Measurements from ENCODE around the gene OGT.

Gene OGT

DNA sequence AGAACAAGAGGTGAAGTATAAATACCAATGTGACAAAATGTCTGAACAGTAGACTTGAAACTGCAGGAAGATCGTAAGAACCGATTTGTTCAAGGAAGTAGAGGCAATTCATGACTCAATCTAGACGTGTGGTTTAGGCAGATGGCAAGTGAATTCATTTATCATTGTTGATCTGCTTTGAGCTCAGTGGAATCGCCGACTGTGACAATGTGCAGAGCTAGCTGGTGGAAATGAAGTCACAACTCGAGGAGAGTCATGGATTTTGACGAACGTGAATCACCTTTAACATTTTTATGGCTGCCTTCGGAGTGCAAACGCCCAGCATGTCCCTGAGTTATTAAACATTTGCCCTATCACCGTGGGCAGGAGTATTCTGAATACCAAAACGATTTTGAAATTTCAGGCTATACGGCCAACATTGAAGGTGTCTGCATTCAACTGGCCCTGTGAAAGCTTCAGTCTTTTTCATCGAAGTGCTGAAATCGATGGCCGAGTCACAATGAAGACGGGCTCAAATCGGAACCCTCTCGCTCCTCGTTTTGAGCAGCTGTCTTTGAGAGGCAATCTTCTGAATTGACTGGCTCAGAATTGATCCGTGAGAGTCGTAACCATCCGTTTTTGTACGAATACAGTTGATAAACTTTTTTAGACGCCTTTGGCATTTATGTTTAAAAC lies 689 bp upstream of the OGT start:
- TF ChIP-seq, protein P1, sequence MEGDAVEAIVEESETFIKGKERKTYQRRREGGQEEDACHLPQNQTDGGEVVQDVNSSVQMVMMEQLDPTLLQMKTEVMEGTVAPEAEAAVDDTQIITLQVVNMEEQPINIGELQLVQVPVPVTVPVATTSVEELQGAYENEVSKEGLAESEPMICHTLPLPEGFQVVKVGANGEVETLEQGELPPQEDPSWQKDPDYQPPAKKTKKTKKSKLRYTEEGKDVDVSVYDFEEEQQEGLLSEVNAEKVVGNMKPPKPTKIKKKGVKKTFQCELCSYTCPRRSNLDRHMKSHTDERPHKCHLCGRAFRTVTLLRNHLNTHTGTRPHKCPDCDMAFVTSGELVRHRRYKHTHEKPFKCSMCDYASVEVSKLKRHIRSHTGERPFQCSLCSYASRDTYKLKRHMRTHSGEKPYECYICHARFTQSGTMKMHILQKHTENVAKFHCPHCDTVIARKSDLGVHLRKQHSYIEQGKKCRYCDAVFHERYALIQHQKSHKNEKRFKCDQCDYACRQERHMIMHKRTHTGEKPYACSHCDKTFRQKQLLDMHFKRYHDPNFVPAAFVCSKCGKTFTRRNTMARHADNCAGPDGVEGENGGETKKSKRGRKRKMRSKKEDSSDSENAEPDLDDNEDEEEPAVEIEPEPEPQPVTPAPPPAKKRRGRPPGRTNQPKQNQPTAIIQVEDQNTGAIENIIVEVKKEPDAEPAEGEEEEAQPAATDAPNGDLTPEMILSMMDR (conservative IDR thresholded peaks at IDR 0.05; ENCODE audit: low read depth), result no peak
- CTCF ChIA-PET, result no interaction called here
- POLR2A ChIA-PET (ENCODE audit: low non-redundant PET), result no interaction called here
- DNase-seq (ENCODE audit: low spot score), result no peak
- peak overlapping the region; percentile 89 for H3K27ac ChIP-seq

DNA sequence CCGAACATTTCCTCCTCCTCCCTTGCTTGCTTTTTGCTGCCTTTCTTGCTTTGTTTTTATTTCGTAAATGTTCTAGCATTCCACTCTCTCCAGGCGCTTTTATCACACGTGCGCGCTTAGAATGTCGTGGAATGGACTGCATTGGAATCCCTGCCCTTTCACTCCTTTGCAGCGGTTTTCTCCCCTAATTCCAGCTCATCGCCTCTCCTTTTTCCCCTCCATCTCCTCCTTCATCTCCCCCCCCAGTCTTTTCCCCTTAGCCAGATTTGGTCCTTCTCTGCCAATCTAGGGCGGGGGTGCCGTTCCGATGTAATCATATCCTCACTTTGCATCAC lies 579 bp downstream of the OGT start:
- peak overlapping the region; percentile 89 for H3K27ac ChIP-seq
- no peak for DNase-seq (ENCODE audit: low spot score)
- TF ChIP-seq, protein P1 (conservative IDR thresholded peaks at IDR 0.05; ENCODE audit: low read depth), result no peak
- ChIA-PET POLR2A (ENCODE audit: low non-redundant PET) (interaction anchor here (0.5 kb wide), 1 partner anchor 213 kb away, joined by 5 read pairs; no protein-coding TSS in a partner anchor), CTCF (no interaction called here)

DNA sequence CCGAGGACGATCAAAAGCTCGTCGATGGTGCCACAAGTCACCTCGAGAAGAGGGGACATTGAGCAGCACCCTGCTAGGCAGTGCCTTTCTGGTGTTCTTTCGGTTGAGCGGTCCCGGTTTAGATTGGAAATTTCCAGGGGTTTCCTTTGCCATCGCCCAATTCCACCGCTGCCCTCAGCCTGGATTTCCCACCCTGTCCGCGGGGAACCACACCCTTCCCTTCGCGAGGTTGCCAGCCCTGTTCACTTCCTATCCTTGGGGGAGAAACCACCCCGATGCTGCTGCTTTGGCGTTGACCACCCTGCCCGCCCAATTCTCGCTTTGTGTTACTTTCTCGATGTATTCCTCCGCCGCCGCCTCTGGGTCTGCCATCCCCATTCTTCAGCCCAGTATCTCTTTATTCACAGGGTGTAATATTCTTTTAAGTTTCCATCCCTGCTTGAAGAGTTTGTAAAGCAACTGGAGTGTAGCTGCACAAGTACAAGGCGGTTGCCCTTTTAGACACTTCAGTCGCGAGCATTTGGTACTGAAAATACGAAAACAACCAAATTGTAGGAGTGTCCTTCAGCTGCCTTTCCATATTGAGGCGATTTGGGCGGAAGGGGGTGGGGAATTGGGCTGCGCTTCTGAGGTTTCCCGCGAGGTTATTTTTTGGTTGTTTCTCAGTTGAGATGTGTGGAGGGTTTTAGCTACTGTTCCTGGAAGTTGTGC lies 1.1 kb downstream of the OGT start:
- no peak for DNase-seq (ENCODE audit: low spot score)
- CTCF ChIA-PET, result interaction anchor here (0.6 kb wide), 1 partner anchor 10 kb away, joined by 3 read pairs; no protein-coding TSS in a partner anchor
- TF ChIP-seq, protein P1 (conservative IDR thresholded peaks at IDR 0.05; ENCODE audit: low read depth), result no peak
- H3K27ac ChIP-seq, result peak overlapping the region; percentile 89
- POLR2A ChIA-PET (ENCODE audit: low non-redundant PET), result interaction anchor here (0.5 to 1.0 kb wide), 2 partner anchors 64 to 213 kb away, joined by 3 to 5 read pairs; no protein-coding TSS in a partner anchor

DNA sequence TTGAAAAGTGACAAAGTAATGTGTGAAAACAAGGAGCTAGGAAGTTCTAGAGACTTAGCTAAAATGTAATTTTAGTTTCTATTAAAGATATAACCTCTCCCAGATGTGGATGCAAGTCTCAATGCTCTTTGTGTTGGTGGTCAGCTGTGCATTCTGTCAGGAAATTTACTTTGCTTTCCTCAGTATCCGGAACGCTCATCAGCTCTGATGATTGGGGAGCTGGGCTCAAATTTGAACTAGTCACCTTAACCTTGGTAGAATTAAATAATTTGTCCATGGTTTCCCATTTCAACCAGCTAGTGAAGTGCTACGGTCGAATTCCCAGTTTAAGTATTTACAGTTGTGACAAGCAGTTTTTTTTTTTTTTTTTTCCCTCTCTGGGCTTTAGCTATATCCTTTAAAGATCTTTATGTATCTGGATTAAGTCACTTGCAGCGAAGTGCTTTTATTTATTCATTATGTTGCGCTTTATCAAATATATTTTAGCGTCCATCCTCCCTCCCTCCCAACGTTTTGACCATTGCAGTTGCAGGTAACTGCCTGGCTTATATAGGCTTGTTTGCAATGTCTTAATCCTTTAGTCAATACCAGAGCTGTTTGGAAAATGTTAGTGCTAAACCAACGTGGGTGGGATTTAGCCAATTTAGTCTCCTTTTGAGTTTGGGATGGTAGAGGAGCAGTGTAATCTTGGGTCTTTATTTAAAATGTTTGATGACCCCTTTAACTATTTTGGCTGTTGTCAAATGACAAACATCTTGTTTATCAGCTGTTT lies 2.1 kb downstream of the OGT start:
- POLR2A ChIA-PET (ENCODE audit: low non-redundant PET), result interaction anchor here (1.0 kb wide), 1 partner anchor 63 kb away, joined by 3 read pairs; no protein-coding TSS in a partner anchor
- TF ChIP-seq, protein P1 (conservative IDR thresholded peaks at IDR 0.05; ENCODE audit: low read depth), result no peak
- H3K27ac ChIP-seq, result no peak overlapping the region
- CTCF ChIA-PET, result interaction anchor here (0.6 kb wide), 1 partner anchor 11 kb away, joined by 3 read pairs; no protein-coding TSS in a partner anchor
- DNase-seq (ENCODE audit: low spot score), result no peak

DNA sequence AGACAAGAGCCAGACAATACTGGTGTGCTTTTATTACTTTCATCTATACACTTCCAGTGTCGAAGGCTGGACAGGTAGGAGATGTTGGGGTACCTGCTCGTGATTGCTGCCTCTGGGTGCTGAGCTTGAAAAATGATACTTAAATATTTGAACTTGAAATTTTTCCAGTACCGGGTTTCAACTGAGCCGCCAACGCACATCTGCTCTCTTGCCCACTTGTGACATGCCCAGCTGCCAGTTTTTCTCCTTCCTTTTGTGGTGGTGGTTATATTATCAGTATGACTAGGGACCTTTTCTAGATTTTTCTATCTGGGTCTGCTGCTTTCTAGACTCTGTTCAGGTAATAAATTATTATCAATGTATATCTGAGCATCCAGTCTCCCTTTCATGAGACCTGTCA lies 3.4 kb downstream of the OGT start:
- DNase-seq (ENCODE audit: low spot score), result no peak
- CTCF ChIA-PET, result no interaction called here
- TF ChIP-seq, protein P1 (conservative IDR thresholded peaks at IDR 0.05; ENCODE audit: low read depth), result no peak
- POLR2A ChIA-PET (ENCODE audit: low non-redundant PET), result no interaction called here
- H3K27ac ChIP-seq, result no peak overlapping the region

DNA sequence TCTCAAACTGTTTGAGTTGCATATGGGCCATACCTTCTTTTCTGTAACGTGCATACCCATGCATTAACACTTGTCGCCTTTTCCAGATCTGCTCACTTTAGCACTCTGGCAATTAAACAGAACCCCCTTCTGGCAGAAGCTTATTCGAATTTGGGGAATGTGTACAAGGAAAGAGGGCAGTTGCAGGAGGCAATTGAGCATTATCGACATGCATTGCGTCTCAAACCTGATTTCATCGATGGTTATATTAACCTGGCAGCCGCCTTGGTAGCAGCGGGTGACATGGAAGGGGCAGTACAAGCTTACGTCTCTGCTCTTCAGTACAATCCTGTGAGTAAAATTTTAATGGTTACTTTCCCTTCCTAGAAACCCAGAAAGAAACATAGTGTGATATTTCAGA lies 4.8 kb downstream of the OGT start:
- no peak for DNase-seq (ENCODE audit: low spot score)
- ChIA-PET CTCF (no interaction called here), POLR2A (ENCODE audit: low non-redundant PET) (no interaction called here)
- H3K27ac ChIP-seq, result no peak overlapping the region
- TF ChIP-seq, protein P1 (conservative IDR thresholded peaks at IDR 0.05; ENCODE audit: low read depth), result no peak

Measured in RWPE1 (cell line).